ENCODE measurements around the gene GCAT.

The GCAT gene

GRCh38 chr22:37807410-37808293, at the start of gene GCAT:
Gene GCAT (plus strand): TSS chr22:37807934. CDS start chr22:37807968, 34 bp downstream.
- peak; percentile 98 for DNase-seq

GRCh38 chr22:37758694-37759093, 49.0 kb upstream of the GCAT start:
- DNase-seq: no peak

- DNase-seq: no peak
Measured at GRCh38 chr22:37759281-37759680, 48.5 kb upstream of the GCAT start.

GRCh38 chr22:37760152-37760551, 47.6 kb upstream of the GCAT start:
- no peak for DNase-seq

GRCh38 chr22:37762389-37762836, 45.3 kb upstream of the GCAT start:
- DNase-seq: no peak

- no peak for DNase-seq
Measured at GRCh38 chr22:37763012-37763411, 44.7 kb upstream of the GCAT start.

- DNase-seq: no peak
Measured at GRCh38 chr22:37763652-37764051, 44.1 kb upstream of the GCAT start.

- DNase-seq: no peak
Measured at GRCh38 chr22:37764622-37765021, 43.1 kb upstream of the GCAT start.

GRCh38 chr22:37765498-37765897, 42.2 kb upstream of the GCAT start:
- DNase-seq: no peak

- no peak for DNase-seq
Measured at GRCh38 chr22:37765953-37766576, 41.7 kb upstream of the GCAT start.

GRCh38 chr22:37768273-37768672, 39.5 kb upstream of the GCAT start:
- no peak for DNase-seq

GRCh38 chr22:37769056-37769455, 38.7 kb upstream of the GCAT start:
- no peak for DNase-seq

- no peak for DNase-seq
Measured at GRCh38 chr22:37771081-37771480, 36.7 kb upstream of the GCAT start.

- no peak for DNase-seq
Measured at GRCh38 chr22:37771702-37772427, 35.9 kb upstream of the GCAT start.

GRCh38 chr22:37774728-37775127, 33.0 kb upstream of the GCAT start:
- DNase-seq: no peak

- DNase-seq: no peak
Measured at GRCh38 chr22:37775785-37776638, 31.7 kb upstream of the GCAT start.

- DNase-seq: no peak
Measured at GRCh38 chr22:37776639-37777005, 31.1 kb upstream of the GCAT start.

GRCh38 chr22:37777122-37777687, 30.5 kb upstream of the GCAT start:
- DNase-seq: no peak

- no peak for DNase-seq
Measured at GRCh38 chr22:37778370-37779009, 29.2 kb upstream of the GCAT start.

- peak; percentile 40 for DNase-seq
Measured at GRCh38 chr22:37781434-37782059, 26.2 kb upstream of the GCAT start.

Measured in right hindlimb (tissue), 1 donor.